Measurements from ENCODE around the gene CKMT1B.
"Not testable (repeated sequence)": the region's sequence is repeated elsewhere in the genome, so short reads cannot be mapped to it uniquely, and the experiment has no call there.

Gene CKMT1B
- 0 reads per million in 2 donors for total RNA-seq

GRCh38 chr15:43593328-43594190, at the start of gene CKMT1B:
CKMT1B (plus strand) TSS chr15:43594027; CDS start chr15:43594219, 192 bp downstream.
- not testable (repeated sequence) for DNase-seq

- DNase-seq, result no peak
These were observed 49.6 kb upstream of the CKMT1B start for GRCh38 chr15:43544266-43544665.

GRCh38 chr15:43545426-43545825, 48.4 kb upstream of the CKMT1B start:
- no peak for DNase-seq

GRCh38 chr15:43547539-43547938, 46.3 kb upstream of the CKMT1B start:
- no peak for DNase-seq

GRCh38 chr15:43550527-43551363, 43.1 kb upstream of the CKMT1B start:
- no peak for DNase-seq

- DNase-seq, result no peak
These were observed 41.6 kb upstream of the CKMT1B start for GRCh38 chr15:43552256-43552655.

GRCh38 chr15:43552986-43553385, 40.8 kb upstream of the CKMT1B start:
- no peak for DNase-seq

- DNase-seq, result not testable (repeated sequence)
These were observed 31.1 kb upstream of the CKMT1B start for GRCh38 chr15:43562753-43563152.

GRCh38 chr15:43563793-43564192, 30.0 kb upstream of the CKMT1B start:
- not testable (repeated sequence) for DNase-seq

GRCh38 chr15:43566615-43567014, 27.2 kb upstream of the CKMT1B start:
- not testable (repeated sequence) for DNase-seq

GRCh38 chr15:43574607-43575006, 19.2 kb upstream of the CKMT1B start:
- DNase-seq, result not testable (repeated sequence)

GRCh38 chr15:43589778-43590466, 3.9 kb upstream of the CKMT1B start, which contains the start of gene PPIP5K1:
PPIP5K1 (minus strand) TSS chr15:43590208; CDS start chr15:43584504, 5,704 bp downstream.
- DNase-seq, result not testable (repeated sequence)

GRCh38 chr15:43592841-43593240, 986 bp upstream of the CKMT1B start:
- DNase-seq, result not testable (repeated sequence)

GRCh38 chr15:43599131-43599530, 5.3 kb downstream of the CKMT1B start:
- DNase-seq, result not testable (repeated sequence)

GRCh38 chr15:43600200-43600599, 6.4 kb downstream of the CKMT1B start:
- not testable (repeated sequence) for DNase-seq

GRCh38 chr15:43602233-43602632, 8.4 kb downstream of the CKMT1B start:
- not testable (repeated sequence) for DNase-seq

- DNase-seq, result not testable (repeated sequence)
These were observed 23.9 kb downstream of the CKMT1B start for GRCh38 chr15:43617750-43618149.

GRCh38 chr15:43618700-43619099, 24.9 kb downstream of the CKMT1B start, which contains the start of gene STRC:
STRC (minus strand) TSS chr15:43618800; CDS start chr15:43618722, 78 bp downstream.
- not testable (repeated sequence) for DNase-seq

GRCh38 chr15:43622068-43622799, 28.4 kb downstream of the CKMT1B start:
- DNase-seq, result not testable (repeated sequence)

- no peak for DNase-seq
These were observed 31.3 kb downstream of the CKMT1B start for GRCh38 chr15:43625106-43625505.

GRCh38 chr15:43626937-43627336, 33.1 kb downstream of the CKMT1B start:
- not testable (repeated sequence) for DNase-seq
